Coronary artery (tissue), 2 donors: ENCODE results near the gene KRT6B.
"Not testable (repeated sequence)": the region's sequence is repeated elsewhere in the genome, so short reads cannot be mapped to it uniquely, and the experiment has no call there.

Experiments used
- DNase-seq: peaks from one replicate; pipeline ENCODE4 v3.0.0-alpha.2; 2017; ENCODE audit warnings: low spot score
- H3K27ac ChIP-seq, 2 donors: fragments of 200-600 bp; sonication (generic); one replicate each; pipeline ENCODE4 v1.5.1; 2016 to 2019
- H3K4me3 ChIP-seq: fragments of 200-600 bp; sonication (generic); 2 replicates; pipeline ENCODE4 v1.5.1; 2016; ENCODE audit warnings: mild to moderate bottlenecking, moderate library complexity
- CTCF ChIP-seq: fragments of 200-600 bp; sonication (generic); IDR thresholded peaks from one replicate; pipeline ENCODE4 v1.5.1; 2019; ENCODE audit warnings: antibody characterized with exemption

KRT6B gene

GRCh38 chr12:52496054-52496453, 44.1 kb upstream of the KRT6B start:
- Histone ChIP-seq H3K4me3 (no peak overlapping the region), H3K27ac (no peak overlapping the region)
- no peak for DNase-seq
- TF ChIP-seq CTCF: no peak

GRCh38 chr12:52495389-52495788, 43.4 kb upstream of the KRT6B start:
- DNase-seq: no peak
- TF ChIP-seq CTCF: no peak
- Histone ChIP-seq H3K4me3 (no peak overlapping the region), H3K27ac (no peak overlapping the region)

- H3K27ac ChIP-seq: peak overlapping the region in 1 of 2 donors; percentile 35
- no peak for TF ChIP-seq CTCF
- DNase-seq: no peak
- no peak overlapping the region for H3K4me3 ChIP-seq
These were observed 42.6 kb upstream of the KRT6B start for GRCh38 chr12:52494518-52494917.

- no peak overlapping the region for H3K4me3 ChIP-seq
- DNase-seq: no peak
- peak overlapping the region in 1 of 2 donors; percentile 35 for H3K27ac ChIP-seq
- TF ChIP-seq CTCF: no peak
These were observed 42.2 kb upstream of the KRT6B start for GRCh38 chr12:52494100-52494499.

GRCh38 chr12:52493172-52493571, 41.2 kb upstream of the KRT6B start, which contains the start of gene KRT6A:
KRT6A (minus strand) TSS chr12:52493257; CDS start chr12:52493188, 69 bp downstream.
- Histone ChIP-seq H3K4me3 (no peak within 1 kb of the TSS), H3K27ac (peak within 1 kb of the TSS in 1 of 2 donors; percentile 35)
- TF ChIP-seq CTCF: no peak
- DNase-seq: no peak

- H3K27ac ChIP-seq, H3K4me3 ChIP-seq, DNase-seq: not testable (repeated sequence)
These were observed 40.5 kb upstream of the KRT6B start for GRCh38 chr12:52492405-52492804.

GRCh38 chr12:52491495-52491894, 39.5 kb upstream of the KRT6B start:
- H3K4me3 ChIP-seq, H3K27ac ChIP-seq, DNase-seq: not testable (repeated sequence)

GRCh38 chr12:52488736-52489135, 36.8 kb upstream of the KRT6B start:
- no peak for DNase-seq
- TF ChIP-seq CTCF: no peak
- H3K4me3 ChIP-seq: no peak overlapping the region
- no peak overlapping the region for H3K27ac ChIP-seq

GRCh38 chr12:52487744-52488443, 35.9 kb upstream of the KRT6B start:
- peak; percentile 71 for DNase-seq
- not testable (repeated sequence) for H3K4me3 ChIP-seq, H3K27ac ChIP-seq
